ENCODE measurements around the gene LRRC75A.

LRRC75A gene

DNA sequence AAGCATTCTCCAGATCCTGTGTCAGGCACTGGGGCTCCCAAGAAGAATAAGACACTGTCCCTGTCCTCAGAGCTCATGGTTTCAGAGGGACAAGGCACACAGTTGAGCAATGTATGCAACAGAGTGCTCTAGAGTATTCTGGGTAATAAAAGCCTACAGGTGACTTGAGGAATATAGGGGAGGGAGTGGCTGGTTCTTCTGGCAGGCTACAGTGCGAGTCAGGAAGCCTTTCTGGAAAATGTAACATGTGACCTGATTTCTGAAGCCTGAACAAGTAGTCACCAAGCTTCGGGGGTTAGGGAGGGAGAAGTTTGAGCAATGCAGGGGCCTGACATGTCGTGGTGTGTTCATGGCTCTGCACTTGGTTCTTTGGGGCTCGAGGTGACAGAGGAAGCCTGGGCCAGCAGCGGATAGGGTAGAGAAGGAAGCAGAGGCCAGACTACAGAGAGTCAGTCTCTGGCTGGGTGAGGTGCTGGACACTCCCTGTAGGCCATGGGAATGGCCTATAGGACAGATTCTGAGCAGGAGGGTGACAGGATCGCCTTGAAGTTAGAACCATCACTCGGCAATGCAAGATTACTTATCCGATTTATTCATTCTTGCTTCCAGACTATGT, 16.0 kb upstream of the LRRC75A start:
- DNase-seq = no peak
- TF ChIP-seq GATA1 (IDR thresholded peaks at IDR 0.05; ENCODE audit: low read depth, low read length) = no peak
- no peak for TF ChIP-seq POLR2A (IDR thresholded peaks at IDR 0.05; ENCODE audit: low read length)

DNA sequence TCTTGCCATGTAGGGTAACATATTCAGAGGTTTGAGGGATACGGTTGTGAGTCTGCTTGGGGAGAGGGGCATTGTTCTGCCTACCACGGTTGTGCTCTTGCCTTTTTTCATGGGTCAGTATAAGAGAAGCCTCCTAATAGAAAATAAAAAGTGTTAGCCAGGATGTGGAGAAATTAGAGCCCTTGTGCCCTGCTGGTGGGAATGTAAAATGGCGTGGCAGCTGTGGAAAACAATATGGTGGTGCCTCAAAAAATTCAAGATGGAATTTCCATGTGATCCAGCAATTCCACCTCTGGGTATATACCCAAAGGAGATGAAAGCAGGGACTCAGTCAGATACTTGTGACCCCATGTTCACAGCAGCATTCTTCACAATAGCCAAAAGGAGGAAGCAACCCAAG, 14.2 kb upstream of the LRRC75A start:
- no peak for TF ChIP-seq POLR2A (IDR thresholded peaks at IDR 0.05; ENCODE audit: low read length)
- TF ChIP-seq GATA1 (IDR thresholded peaks at IDR 0.05; ENCODE audit: low read depth, low read length) = no peak
- no peak for DNase-seq

DNA sequence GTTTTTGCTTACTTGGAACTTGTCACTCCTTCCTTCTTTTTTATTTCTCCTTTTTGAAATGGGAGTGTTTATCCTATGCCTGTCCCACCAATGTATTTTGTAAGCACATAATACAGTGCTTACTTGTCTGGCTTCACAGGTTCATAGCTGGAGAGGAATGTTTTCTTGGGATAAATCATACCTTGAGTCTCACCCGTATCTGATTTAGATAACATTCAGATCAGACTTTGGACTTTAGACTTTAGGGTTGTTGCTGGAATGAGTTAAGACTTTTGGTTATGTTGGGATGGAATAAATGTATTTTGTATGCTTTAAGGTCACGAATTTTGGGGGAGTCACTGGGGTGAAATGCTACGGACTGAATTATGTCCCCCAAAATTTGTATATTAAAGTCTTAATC, 13.0 kb upstream of the LRRC75A start:
- TF ChIP-seq GATA1 (IDR thresholded peaks at IDR 0.05; ENCODE audit: low read depth, low read length) (no peak), POLR2A (IDR thresholded peaks at IDR 0.05; ENCODE audit: low read length) (no peak)
- DNase-seq = no peak

DNA sequence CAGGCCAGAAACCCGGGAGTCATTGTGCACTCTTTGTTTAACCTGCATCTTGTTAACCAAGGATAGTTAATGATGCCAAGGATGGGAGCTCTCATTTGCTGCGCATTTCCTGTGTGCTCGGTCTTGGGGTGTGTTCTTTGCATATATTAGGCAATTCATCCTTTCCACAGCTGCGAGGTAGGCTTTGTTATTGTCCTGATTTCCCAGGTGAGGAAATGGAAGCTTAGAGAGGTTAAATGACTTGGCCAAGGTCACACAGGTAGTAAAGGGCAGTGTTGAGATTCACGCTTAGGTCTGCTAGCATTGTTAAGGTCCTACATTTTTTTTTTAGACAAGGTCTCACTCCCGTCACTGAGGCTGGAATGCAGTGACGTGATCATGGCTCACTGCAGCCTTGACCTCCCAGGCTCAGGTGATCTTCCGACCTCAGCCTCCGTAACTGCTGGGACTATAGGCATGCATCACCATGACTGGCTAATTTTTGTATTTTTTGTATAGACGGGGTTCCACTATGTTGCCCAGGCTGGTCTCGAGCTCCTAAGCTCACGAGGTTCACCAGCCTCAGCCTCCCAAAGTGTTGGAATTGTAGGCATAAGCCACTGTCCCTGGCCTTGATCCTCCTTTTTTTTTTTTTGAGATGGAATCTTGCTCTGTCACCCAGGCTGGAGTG, 5.0 kb upstream of the LRRC75A start:
- TF ChIP-seq POLR2A (IDR thresholded peaks at IDR 0.05; ENCODE audit: low read length) = no peak
- TF ChIP-seq GATA1 (IDR thresholded peaks at IDR 0.05; ENCODE audit: low read depth, low read length) = no peak
- no peak for DNase-seq

DNA sequence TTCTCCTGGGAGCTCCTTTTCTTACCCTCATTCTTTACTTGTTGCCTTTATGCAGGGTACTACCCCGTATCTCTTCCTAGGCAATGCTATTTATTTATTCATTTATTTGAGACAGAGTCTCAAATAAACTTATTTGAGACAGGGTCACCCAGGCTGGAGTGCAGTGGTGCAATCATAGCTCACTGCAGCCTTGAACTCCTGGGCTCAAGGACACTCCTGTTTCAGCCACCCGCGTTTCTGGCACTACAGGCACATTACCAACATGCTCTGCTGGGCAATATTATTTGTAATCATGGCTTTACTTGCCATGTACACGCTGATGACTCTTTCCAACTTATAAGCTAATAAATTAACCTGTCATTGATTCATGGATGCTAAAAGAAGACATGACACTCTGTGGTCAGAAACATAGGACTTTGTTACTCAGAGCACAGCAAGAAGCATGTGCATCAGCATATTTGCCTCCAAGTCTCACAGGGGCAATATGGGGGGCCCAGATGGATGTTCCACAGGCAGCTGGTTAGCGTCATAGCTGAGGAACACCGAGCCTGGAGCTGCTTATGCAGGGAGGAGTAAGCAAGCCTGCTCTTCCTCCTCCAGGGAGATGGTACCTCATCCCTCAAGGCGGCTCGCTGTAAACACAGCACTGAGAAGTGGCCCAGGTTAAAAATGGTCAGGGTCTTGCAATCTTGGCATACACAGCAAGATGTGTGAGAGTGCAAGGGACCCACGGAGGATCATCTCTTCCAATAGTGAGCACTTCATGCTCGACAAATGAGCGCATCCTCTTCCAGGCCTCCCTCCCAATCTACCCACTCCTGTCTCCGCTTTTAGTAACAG, 4.2 kb upstream of the LRRC75A start:
- TF ChIP-seq POLR2A (IDR thresholded peaks at IDR 0.05; ENCODE audit: low read length) = no peak
- DNase-seq = no peak

DNA sequence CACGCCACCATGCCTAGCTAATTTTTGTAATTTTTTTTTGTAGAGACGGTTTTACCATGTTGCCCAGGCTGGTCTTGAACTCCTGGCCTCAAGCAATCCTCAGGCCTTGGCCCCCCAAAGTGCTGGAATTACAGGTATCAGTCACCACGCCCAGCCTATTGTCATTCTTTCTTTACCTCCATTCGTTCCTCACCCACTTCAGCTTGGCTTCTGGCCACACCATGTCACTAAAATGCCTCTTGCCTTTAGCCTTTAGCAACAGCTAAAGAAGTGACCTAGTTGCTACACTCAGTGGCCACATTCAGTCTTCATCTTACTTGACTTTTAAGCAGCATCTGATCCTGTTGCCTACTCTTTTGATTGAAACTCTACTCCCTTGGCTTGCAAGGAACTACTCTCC, 3.6 kb upstream of the LRRC75A start:
- no peak for DNase-seq
- TF ChIP-seq GATA1 (IDR thresholded peaks at IDR 0.05; ENCODE audit: low read depth, low read length) (no peak), POLR2A (IDR thresholded peaks at IDR 0.05; ENCODE audit: low read length) (no peak)

DNA sequence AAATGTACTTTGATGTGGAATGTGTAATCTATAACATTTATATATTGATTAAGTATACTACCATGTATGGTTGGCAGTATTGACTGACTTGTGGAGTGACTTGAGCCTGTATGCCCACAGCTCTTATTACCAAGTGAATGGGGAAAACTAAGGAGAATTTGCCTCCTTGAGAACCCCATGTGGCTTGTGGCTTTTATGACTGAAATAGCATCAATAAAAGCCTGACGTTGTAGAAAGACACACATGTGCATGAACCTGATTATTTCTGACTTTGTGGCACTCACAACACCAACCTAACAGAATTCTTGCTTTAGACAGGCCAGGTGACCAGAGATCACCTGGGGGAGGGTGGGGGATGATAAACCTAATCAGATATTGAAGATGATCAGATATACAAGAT, 2.1 kb upstream of the LRRC75A start:
- peak; percentile 53 to 62 for DNase-seq
- TF ChIP-seq GATA1 (IDR thresholded peaks at IDR 0.05; ENCODE audit: low read depth, low read length) = no peak
- TF ChIP-seq POLR2A (IDR thresholded peaks at IDR 0.05; ENCODE audit: low read length) = no peak

DNA sequence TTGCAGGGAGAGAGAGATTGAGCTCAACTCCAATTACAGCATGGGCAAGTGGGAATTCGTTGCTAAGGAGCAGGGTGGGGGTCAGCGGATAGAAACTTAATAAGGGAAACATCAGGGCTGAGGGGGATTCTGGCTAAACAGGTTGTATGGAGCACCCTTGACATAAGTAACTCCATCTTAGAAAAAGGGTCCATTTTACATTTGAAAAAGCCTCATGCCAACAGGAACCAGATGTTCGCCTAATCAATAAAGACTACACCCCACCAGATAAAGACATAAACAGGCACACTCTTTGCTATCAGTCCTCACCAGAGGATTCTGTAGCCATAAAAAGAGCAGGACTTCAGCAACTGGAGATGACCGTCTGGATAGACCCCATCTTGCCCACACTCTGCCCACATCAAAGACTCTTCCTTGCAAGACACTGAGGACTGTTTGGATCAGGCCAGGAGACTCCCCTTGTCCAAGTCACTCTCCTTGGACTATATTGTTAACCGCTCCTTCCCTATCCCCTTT, 1.6 kb upstream of the LRRC75A start:
- TF ChIP-seq GATA1 (IDR thresholded peaks at IDR 0.05; ENCODE audit: low read depth, low read length) (no peak), POLR2A (IDR thresholded peaks at IDR 0.05; ENCODE audit: low read length) (peak; percentile 24)
- peak; percentile 73 to 93 for DNase-seq

DNA sequence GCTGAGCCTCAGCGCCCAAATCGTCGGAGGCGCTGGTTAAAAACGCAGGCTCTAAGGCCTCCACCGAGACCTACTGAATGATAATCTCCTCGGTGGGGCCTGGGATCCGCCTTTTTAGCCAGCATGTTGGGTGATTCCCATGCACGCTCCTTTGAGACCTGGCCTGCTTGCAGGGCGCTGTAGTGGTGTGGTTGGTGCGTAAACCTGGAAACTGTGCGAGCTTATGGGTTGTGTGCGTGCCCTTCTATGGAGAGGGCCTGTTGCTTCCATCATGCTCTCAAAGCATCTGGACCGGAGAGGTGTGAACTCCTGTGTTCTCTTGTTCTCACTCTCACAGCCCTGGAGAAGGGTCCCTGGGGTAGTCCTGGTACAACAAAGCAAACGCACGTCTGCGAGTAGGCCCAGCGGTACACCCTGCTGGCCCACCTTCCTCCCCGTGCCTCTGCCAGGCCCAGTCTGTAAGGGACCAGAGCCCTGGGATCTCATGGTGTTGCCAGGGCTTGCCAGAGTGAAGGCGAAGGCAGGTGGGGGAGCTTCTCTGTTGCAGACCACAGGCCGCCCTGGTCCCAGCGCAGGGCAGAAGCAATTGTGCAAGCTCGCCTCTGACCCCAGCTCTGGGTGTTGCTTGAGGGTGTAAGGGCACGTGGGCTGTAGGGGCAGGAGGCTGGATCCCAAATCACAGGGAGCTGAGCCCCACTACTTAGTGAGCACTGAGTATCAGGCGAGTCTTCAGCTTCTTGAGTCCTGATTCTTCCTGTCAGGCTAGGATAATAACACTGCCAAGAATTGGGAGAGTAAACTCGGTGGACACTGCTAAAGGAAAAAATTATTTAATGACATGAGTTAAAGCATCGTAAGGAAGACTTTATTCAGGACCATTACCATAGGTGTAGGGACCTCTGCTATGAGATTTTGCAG, 879 bp upstream of the LRRC75A start:
- DNase-seq = peak; percentile 55 to 57
- TF ChIP-seq GATA1 (IDR thresholded peaks at IDR 0.05; ENCODE audit: low read depth, low read length) (no peak), POLR2A (IDR thresholded peaks at IDR 0.05; ENCODE audit: low read length) (no peak)

DNA sequence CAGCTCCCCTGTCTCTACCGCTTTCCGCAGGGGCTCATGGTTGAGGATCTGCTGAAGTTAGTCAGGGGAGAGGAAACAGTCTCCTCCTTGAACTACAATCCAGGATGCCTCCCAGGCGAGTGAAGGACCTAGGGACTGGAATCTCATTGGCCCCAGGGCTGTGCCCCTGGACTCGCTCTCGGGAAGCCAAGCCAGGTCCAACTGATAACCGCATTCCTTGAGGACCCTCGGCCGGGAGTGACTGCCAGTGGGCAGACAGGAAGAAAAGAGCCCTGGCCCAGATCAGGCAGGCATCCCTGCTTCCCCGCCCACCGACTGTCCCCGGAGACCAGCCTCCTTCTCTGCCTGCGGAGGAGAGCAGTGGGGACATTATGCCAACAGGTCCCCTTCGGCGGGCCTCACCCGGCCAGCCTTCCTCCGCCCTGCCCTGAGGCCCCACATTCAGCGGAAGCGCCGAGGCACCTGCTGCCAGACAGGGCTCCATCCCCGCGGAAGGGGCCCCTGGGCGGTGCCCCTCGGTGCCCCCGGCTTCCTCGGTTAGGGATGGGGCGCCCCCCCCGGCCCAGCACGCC, 776 bp downstream of the LRRC75A start:
- DNase-seq = peak; percentile 49 to 58
- no peak for TF ChIP-seq GATA1 (IDR thresholded peaks at IDR 0.05; ENCODE audit: low read depth, low read length)
- no peak for TF ChIP-seq POLR2A (IDR thresholded peaks at IDR 0.05; ENCODE audit: low read length)

DNA sequence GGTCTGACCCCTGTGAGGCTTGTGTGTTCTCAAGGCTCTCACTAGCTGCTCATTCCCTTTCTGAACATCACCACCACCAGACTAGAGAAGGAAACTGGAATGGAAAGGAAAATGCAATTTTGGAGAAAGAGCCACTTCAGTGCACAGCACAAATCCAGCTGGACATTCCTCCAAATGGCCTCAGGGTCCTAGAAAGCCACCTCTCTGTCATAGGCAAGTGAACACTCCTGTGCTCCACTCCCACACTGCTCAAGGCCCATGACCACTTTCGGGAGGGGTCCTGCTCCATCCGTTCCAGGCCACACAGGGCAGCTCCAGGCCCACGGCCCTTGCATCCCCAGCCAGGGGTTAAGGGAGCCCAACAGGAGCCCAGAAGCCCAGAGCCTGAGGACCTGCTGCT, 2.6 kb downstream of the LRRC75A start:
- DNase-seq = no peak
- no peak for TF ChIP-seq GATA1 (IDR thresholded peaks at IDR 0.05; ENCODE audit: low read depth, low read length)
- no peak for TF ChIP-seq POLR2A (IDR thresholded peaks at IDR 0.05; ENCODE audit: low read length)

DNA sequence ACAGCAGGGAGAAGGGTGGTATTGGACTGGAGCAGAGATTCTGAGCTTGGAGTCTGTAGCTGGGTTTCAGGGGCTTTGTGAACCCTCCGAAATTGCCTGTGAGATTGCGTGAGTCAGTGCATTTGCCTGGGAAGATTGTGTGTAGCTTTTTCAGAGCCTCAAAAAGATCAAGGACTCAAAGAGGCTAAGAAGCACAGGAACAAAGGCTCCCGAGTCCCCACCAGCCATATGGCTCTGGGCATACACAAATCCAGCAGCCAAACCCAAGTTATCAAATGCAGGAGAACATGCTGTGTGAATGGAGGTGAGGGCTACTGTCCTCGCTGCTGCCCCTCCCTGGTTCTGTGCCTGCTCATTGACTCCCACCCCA, 3.0 kb downstream of the LRRC75A start:
- TF ChIP-seq GATA1 (IDR thresholded peaks at IDR 0.05; ENCODE audit: low read depth, low read length) (no peak), POLR2A (IDR thresholded peaks at IDR 0.05; ENCODE audit: low read length) (no peak)
- no peak for DNase-seq

All from erythroblast (primary cell).